SU-DHL-6 (cell line): Measurements from ENCODE around the gene AQP5.

Experiments used
- CTCF ChIP-seq: fragments of 200-600 bp; sonication (generic); IDR thresholded peaks from one replicate; pipeline ENCODE4 v1.5.1; 2017; ENCODE audit warnings: antibody characterized with exemption, mild to moderate bottlenecking, low read length, moderate library complexity; ENCODE audit not compliant: insufficient read depth, poor library complexity, severe bottlenecking
- EZH2phosphoT487 ChIP-seq: fragments of 200-600 bp; sonication (generic), shearing (Covaris generic); conservative IDR thresholded peaks from 2 replicates; pipeline ENCODE4 v1.6.1; 2018; ENCODE audit warnings: mild to moderate bottlenecking, antibody characterized with exemption, low read length, moderate library complexity, mixed read lengths

- TF ChIP-seq CTCF (no peak), EZH2phosphoT487 (no peak)
Observed at GRCh38 chr12:49961993-49962764, 507 bp downstream of the AQP5 start.
